GM19372 (cell line): Measurements from ENCODE around the gene POLD1.
"Not testable (repeated sequence)": the region's sequence is repeated elsewhere in the genome, so short reads cannot be mapped to it uniquely, and the experiment has no call there.

ENCODE experiments used
- ATAC-seq: cut with Tn5 transposase; IDR thresholded peaks from one replicate; pipeline ENCODE4 v1.9.1; 2021; ENCODE audit warnings: mild to moderate bottlenecking, low read depth, moderate library complexity; ENCODE audit not compliant: unreplicated experiment

Gene POLD1

DNA sequence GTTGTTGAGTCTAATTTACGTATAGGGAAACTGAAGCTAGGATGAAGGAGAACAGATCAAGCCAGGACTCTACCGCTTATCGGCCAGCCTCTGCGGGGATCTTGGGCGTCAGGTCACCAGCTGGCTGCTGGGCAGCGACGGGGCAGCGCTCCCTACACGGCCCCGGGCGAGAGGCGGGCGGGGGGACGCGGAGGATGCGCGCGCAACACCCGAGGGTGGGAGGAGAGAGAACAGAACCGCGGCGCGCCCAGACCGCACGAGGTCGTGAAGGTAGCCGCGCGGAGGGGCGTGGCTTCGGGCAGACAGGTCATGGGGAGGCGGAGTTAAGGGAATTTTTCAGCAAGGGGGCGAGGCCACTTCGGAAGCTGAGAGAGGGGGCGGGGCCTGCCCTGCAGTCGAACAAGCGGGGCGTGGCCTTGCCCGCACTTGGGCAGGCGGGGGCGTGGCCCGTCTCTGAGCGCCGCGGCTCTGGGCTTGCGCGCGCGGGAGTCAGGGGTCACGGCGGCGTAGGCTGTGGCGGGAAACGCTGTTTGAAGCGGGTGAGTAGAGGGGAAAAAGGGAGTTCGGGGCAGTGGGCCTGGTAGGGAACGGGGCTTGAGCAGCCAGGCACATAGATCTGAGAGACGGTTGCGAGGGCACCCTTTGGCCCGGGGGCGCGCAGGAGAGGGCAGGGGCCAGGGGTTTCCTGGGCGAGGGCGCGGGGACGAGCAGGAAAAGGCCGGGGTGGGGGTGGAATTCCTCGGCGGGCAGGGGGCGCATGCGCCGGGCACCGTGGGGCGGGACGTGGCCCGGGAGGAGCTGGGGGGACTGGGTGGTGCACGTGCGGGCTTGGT is at the start of gene POLD1:
TSS of gene POLD1 (plus strand) at position 496 of the 833 bp plus-strand sequence. CDS start 14,505 bp downstream, outside the sequence.
- ATAC-seq, result peak; percentile 89

DNA sequence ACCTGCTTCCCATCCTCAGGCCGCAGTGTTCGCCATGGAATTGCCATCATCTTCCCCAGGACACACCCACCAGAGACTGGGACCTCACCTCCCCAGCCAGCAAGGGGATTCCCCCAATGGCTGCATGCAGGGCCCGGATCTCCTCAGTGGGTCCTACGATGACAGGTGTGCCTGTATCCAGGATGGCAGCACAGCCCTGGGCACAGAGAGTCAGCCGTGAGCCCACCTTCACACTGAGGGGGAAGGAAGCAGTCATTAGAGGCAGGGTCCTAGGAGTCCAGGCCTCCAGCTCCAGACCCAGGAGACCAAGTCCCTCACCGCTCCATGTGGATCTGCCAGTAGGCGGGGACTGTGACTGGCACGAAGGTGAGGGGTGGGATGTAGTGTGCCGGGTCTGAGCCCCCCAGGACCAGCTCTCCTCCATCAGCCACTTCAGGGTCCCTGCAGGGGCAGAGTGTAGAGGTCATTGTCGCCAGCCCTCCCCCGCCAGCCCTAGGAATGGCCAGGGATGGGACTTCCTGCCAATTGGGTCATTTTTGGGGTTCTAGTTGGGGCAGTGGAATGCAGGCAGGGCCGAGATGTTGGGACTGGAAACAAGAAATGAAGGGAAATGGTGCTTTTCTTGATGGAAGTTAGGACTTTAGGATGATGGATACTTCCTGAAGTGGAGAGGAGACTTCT is 49.3 kb upstream of the POLD1 start:
- ATAC-seq, result no peak

DNA sequence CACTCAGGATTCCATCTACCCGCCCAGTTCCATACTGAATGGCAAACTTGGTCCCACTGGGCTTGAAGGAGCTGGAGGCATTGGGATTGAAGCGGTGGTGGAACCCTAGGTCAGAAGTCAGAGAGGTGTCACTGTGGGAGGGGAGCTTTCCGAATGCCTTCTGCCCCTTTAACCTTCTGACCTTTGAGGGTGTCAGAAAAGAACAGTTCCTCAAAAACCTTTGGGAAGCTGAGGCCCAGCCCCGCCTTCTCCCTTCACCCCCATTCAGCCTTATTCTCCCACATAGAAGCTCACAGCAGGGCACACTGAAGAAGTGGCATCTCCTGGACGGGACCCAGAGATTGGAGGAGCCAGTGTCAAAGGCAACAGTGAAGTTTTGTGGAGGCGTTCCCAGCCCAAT is 47.1 kb upstream of the POLD1 start:
- ATAC-seq, result not testable (repeated sequence)

- ATAC-seq, result no peak
Observed at GRCh38 chr19:50340331-50340730, 43.8 kb upstream of the POLD1 start.

DNA sequence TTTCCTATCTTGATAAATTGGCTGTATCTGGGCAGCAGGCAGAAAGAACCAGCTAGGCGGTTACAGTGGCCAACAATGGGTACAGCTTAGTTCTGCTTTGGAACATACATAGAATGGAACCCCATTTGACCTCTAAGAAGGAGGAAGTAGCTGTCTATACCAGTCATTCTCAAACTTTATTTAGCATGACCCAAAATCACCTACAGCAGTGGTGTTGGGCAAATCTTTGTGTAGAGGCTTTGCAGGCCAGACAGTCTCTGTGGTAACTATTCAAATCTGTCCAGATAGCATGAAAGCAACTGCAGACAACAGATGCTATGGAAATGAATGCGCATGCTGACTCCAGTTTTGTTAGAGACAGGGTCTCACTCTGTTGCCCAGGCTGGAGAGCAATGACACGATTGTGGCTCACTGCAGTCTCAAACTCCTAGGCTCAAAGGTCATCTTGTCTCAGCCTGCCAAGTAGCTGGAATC is 43.0 kb upstream of the POLD1 start:
- ATAC-seq, result no peak

GRCh38 chr19:50344661-50345318 is 39.4 kb upstream of the POLD1 start:
- ATAC-seq, result no peak

DNA sequence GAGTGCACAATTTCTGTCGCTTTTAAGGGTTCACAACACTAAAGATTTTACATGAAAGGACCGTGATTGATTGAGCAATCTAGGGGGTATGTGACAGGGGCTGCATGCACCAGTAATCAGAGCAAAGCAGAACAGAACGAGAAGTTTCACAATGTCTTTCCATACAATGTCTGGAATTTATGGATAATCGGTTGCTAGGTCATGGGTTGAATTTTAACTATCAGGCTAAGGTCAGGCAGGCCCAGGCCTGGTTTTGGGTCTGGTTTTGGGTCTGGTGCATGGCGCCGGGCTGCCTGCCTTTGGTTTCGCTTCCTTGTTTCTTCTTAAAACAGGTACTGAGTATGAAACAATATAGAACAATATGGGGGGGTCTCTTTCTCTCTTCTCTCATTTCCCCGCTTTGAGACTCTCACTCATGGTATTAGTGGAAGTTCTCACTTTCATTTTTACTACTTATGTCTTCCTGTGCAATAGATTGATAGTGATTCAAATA is 37.0 kb upstream of the POLD1 start:
- not testable (repeated sequence) for ATAC-seq

GRCh38 chr19:50349277-50350057 is 34.7 kb upstream of the POLD1 start:
- no peak for ATAC-seq

GRCh38 chr19:50352242-50352641 is 31.9 kb upstream of the POLD1 start:
- ATAC-seq, result no peak

DNA sequence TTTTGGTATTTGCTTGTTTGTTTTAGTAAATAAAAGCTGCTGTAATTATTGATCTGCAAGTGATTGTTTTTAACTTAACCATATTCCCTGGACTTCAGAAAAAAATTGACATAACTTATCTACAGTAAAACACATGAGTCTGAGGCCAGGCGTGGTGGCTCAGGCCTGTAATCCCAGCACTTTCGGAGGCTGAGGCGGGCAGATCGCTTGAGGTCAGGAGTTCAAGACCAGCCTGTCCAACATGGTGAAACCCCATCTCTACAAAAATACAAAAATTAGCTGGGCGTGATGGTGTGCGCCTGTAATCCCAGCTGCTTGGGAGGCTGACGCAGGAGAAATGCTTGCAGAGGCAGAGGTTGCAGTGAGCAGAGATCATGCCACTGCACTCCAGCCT is 30.7 kb upstream of the POLD1 start:
- not testable (repeated sequence) for ATAC-seq

GRCh38 chr19:50356691-50357177 is 27.4 kb upstream of the POLD1 start:
- ATAC-seq, result no peak

- ATAC-seq, result peak; percentile 61
Observed at GRCh38 chr19:50357178-50358100, 26.7 kb upstream of the POLD1 start.

GRCh38 chr19:50358483-50359327 is 25.4 kb upstream of the POLD1 start:
- no peak for ATAC-seq

DNA sequence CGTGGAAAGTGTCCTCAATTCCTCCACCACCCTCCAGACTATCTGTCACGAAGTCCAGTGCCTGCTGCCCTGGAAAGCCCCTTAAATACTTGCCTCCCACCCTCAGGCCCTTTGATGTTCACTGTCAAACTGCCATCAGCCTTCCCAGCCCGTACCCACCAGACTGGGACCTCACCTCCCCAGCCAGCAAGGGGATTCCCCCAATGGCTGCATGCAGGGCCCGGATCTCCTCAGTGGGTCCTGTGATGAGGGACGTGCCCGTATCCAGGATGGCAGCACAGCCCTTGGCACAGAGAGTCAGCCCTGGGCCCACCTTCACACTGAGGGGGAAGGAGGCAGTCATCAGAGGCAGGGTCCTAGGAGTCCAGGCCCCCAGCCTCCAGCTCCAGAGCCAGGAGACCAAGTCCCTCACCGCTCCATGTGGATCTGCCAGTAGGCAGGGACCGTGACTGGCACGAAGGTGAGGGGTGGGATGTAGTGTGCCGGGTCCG is 24.8 kb upstream of the POLD1 start:
- ATAC-seq, result no peak

DNA sequence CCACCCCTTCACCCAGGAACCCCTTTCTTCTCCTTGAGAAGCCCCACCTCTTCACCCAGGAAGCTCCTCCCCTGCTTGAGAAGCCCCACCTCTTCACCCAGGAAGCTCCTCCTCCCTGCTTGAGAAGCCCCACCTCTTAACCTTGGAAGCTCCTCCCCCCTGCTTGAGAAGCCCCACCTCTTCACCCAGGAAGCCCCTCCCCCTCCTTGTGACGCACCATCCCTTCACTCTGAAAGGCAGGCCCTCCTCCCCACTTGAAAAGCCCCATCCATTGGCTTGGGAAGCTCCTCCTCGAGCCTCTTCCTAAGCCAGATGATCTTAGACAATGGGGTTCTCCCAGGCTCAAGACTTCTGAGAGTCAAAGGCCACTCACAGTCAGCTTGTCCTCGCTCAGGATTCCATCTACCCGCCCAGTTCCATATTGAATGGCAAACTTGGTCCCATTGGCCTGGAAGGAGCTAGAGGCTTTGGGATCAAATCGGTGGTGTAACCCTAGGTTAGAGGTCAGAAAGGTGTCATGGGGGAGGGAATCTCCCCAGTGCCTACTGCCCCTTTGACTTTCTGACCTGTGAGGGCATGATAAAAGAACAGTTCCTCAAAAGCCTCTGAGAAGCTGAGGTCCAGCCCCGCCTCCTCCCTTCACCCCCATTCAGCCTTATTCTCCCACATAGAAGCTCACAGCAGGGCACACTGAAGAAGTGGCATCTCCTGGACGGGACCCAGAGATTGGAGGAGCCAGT is 22.7 kb upstream of the POLD1 start:
- no peak for ATAC-seq

DNA sequence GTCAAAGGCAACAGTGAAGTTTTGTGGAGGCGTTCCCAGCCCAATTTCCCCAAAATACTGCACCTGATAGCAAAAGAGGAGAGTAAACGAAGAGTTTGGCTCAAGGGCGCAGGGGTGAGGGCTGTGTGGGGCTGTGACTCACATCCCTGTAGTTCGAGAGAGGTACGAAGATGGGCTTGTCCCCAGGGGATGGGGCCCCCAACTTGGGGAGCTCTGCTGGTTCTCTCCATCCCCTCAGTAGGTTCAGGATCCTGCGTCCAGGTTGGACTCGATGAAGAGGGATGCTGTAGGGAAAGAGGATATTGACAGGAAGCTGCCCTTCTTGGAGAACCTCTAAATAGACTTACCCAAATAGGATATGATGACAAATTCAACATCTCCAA is 22.1 kb upstream of the POLD1 start:
- no peak for ATAC-seq

GRCh38 chr19:50362656-50363424 is 21.3 kb upstream of the POLD1 start:
- ATAC-seq, result no peak
